GM06990 (cell line): ENCODE measurements around the gene NEAT1.

ENCODE experiments used
- DNase-seq: peaks from one replicate; pipeline ENCODE4 v3.0.0-alpha.2; 2011; ENCODE audit not compliant: insufficient read length; ENCODE audit errors: extremely low read depth
- H3K27me3 ChIP-seq: replicated peaks from 2 replicates; pipeline ENCODE4 v1.6.0; 2011; ENCODE audit warnings: low read length; ENCODE audit not compliant: control insufficient read depth, insufficient read depth
- H3K36me3 ChIP-seq: 2 replicates; pipeline ENCODE4 v1.5.1; 2011; ENCODE audit warnings: low read length; ENCODE audit not compliant: control insufficient read depth, insufficient read depth
- H3K4me3 ChIP-seq: replicated peaks from 2 replicates; pipeline ENCODE4 v1.5.1; 2011; ENCODE audit warnings: low read depth, mild to moderate bottlenecking, control low read depth, low read length
- CTCF ChIP-seq: IDR thresholded peaks from 2 replicates; pipeline ENCODE4 v1.5.1; 2011; ENCODE audit warnings: low read length, control low read depth, mild to moderate bottlenecking, inconsistent platforms; ENCODE audit not compliant: insufficient read depth, poor library complexity, severe bottlenecking

Gene NEAT1

DNA sequence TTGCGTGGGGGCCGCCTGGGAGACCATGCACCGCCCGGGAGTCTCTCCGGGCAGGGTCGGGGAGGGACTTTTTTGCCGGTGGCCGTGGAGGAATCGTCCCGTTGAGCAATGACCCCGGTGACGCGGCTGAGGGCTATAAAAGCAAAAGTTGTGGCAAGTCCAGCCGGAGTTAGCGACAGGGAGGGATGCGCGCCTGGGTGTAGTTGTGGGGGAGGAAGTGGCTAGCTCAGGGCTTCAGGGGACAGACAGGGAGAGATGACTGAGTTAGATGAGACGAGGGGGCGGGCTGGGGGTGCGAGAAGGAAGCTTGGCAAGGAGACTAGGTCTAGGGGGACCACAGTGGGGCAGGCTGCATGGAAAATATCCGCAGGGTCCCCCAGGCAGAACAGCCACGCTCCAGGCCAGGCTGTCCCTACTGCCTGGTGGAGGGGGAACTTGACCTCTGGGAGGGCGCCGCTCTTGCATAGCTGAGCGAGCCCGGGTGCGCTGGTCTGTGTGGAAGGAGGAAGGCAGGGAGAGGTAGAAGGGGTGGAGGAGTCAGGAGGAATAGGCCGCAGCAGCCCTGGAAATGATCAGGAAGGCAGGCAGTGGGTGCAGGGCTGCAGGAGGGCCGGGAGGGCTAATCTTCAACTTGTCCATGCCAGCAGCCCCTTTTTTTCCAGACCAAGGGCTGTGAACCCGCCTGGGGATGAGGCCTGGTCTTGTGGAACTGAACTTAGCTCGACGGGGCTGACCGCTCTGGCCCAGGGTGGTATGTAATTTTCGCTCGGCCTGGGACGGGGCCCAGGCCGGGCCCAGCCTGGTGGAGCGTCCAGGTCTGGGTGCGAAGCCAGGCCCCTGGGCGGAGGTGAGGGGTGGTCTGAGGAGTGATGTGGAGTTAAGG is at the start of gene NEAT1:
NEAT1 (plus strand) TSS at position 166 of the 883 bp plus-strand sequence.
- peak; percentile 93 for DNase-seq
- H3K36me3 ChIP-seq: no peaks in the 10 kb centered on the region; the same call in 1 of the 2 replicates
- H3K27me3 ChIP-seq: no peaks in the 10 kb centered on the region
- peak within 1 kb of the TSS; percentile 74 for H3K4me3 ChIP-seq
- TF ChIP-seq CTCF: no peak

GRCh38 chr11:65373839-65374580 is 48.6 kb upstream of the NEAT1 start:
- H3K27me3 ChIP-seq: no peaks in the 10 kb centered on the region
- no peak for DNase-seq
- no peak overlapping the region for H3K4me3 ChIP-seq
- TF ChIP-seq CTCF: no peak
- H3K36me3 ChIP-seq: peaks cover 3% of the 10 kb centered on the region

GRCh38 chr11:65375012-65375411 is 47.6 kb upstream of the NEAT1 start:
- DNase-seq: no peak
- TF ChIP-seq CTCF: no peak
- no peak overlapping the region for H3K4me3 ChIP-seq
- no peaks in the 10 kb centered on the region for H3K27me3 ChIP-seq
- peaks cover 8% of the 10 kb centered on the region for H3K36me3 ChIP-seq

- DNase-seq: no peak
- H3K36me3 ChIP-seq: peaks cover 11% of the 10 kb centered on the region
- H3K27me3 ChIP-seq: no peaks in the 10 kb centered on the region
- no peak for TF ChIP-seq CTCF
- H3K4me3 ChIP-seq: no peak overlapping the region
Observed at GRCh38 chr11:65376138-65376713, 46.4 kb upstream of the NEAT1 start.

DNA sequence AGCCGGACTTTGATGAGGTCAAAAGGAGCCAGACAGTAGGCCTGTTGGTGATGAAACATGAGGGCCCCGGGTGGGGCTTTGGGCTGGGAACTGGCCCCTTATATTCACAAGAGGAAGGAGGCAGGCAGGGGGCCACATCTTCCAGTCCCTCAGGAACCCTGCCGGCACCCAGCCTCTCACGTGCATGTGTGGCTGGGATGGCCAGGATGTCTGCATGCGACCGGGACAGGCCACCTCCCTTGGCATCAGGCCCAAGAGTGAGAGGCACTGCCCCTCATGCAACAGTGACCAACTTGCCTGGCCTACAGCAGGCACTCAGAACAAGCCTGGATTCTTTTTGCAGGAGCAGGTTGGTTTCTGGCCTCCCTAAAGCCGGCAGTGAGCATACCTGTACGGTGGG is 45.6 kb upstream of the NEAT1 start:
- peaks cover 11% of the 10 kb centered on the region for H3K36me3 ChIP-seq
- no peaks in the 10 kb centered on the region for H3K27me3 ChIP-seq
- DNase-seq: no peak
- no peak for TF ChIP-seq CTCF
- H3K4me3 ChIP-seq: no peak overlapping the region
